HL-60/S4 treated with retinoic acid at 250 ng/mL for 4 days and 3 days (cell line): ENCODE measurements around the gene KLHL8.

Source experiments
- in situ Hi-C: fragments of 300-500 bp; cut with MboI; formaldehyde crosslinking; loops from 2 replicates; pipeline ENCODE4 v1.7.0; 2022; ENCODE audit warnings: low sequenced_read_pairs

Gene KLHL8

DNA sequence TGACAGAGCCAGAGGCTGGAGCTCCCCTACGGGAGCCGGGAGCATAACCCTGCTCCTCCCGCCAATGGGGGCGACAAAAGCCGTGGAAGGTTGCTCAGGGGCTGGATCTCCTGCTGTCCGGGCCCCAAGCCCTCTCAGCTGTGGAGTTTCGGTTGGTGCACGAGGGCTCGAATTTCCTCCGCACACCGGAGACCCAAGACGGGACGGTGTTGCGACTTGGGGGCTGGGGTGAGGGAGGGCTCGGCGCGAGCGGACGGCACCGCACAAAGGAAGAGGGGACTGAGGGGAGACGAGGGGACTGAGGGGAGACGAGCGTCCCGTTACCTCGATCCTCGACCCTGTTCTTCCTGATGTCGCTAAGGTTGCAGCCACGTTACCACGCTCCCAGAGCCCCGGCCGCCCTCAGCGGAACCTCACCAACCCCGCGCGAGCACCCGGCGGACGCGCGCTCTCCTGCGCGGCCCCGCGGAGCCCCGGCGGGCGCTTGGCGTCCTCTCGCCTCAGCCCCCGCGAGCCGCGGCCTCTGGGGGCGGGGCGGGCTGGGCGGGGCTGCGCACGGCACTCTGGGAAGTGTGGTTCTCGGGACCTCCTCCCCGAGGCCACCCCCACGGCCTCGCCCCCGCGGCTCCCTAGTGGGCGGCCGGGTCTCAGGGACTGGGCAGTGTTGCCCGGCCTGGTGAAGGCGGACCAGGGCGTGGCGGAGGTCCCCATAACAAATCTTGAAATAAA lies at the start of gene KLHL8:
KLHL8 (minus strand) TSS at position 525 of the 729 bp plus-strand sequence. CDS start 25,079 bp downstream, outside the sequence.
- in situ Hi-C loops = no loop called here

- in situ Hi-C loops = loop anchor here (25.0 kb wide), 1 partner anchor 192 kb away; no protein-coding TSS in a partner anchor
These were observed 49.7 kb upstream of the KLHL8 start for GRCh38 chr4:87270144-87270543.

- in situ Hi-C loops = loop anchor here (25.0 kb wide), 1 partner anchor 194 kb away; no protein-coding TSS in a partner anchor
These were observed 48.0 kb upstream of the KLHL8 start for GRCh38 chr4:87268411-87268810.

GRCh38 chr4:87266986-87267385 lies 46.6 kb upstream of the KLHL8 start:
- in situ Hi-C loops = loop anchor here (25.0 kb wide), 1 partner anchor 195 kb away; no protein-coding TSS in a partner anchor

DNA sequence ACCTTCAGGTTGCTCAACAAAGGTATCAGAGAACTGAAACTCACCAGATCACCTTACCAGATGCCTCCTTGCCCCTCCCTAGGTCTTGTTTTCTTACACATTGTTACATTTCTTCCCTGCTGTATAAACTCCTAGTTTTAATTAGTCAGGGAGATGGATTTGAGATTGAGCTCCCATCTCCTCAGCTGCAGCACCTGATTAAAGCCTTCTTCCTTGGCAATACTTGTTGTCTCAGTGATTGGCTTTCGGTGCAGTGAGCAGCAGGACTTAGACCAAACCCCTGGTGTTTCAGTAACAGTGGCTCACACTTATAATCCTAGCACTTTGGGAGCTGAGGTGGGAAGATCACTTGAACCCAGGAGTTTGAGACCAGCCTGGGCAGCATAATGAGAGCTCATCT lies 42.5 kb upstream of the KLHL8 start:
- in situ Hi-C loops = loop anchor here (25.0 kb wide), 1 partner anchor 199 kb away; no protein-coding TSS in a partner anchor

DNA sequence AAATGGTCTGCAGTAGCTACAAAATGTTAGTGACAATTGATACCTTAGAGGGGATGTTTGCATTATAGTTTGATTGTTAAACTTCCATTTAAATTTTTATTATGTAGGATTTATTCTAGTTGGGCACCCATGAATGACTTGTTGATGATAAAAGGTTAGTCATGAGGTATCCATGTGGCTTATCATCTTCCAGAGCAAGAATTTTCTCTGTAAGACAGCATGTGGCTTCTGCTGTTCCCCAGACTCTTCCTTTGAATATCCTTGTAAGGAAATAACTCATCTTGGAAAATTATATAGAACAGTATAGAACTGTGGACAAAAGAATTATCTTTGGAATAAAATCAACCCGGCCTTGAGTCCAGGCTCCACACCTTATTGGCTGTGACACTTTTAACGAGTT lies 40.1 kb upstream of the KLHL8 start:
- in situ Hi-C loops = loop anchor here (25.0 kb wide), 1 partner anchor 202 kb away; no protein-coding TSS in a partner anchor

DNA sequence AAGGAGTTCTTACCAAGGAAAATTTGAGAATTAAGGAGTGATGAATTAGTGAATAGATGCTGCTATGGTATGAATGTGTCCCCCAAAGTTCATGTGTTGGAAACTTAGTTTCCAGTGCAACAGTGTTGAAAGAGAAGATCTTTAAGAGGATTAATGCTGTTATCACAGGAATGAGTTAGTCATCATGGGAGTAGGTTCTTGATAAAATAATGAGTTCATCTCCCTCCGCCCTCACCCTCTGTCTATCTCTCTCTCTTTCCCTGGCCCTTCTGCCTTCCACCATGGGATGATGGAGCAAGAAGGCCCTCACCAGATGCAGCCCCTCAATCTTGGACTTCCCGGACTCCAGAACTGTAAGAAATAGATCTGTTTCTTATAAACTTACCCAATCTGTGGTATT lies 38.3 kb upstream of the KLHL8 start:
- in situ Hi-C loops = loop anchor here (25.0 kb wide), 1 partner anchor 204 kb away; no protein-coding TSS in a partner anchor

DNA sequence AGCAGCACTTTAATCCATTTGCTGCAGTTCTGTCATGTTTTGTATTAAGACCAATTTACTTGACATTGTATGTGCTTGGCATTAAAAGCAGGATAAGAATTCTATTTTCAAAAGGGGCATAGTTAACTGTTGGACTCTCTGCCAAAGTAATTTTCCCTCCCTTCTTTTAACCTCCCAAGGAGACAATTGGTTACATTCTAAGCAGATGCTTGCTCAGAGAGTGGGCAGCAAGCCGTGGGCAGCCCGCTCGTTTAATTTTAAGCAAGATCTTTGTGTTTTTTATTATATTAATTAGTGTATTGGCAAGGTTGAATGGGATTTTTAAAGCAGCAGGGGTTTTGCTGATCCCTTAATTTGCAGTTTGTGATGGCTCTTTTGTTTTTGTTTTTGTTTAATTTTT lies 37.1 kb upstream of the KLHL8 start:
- in situ Hi-C loops = loop anchor here (25.0 kb wide), 1 partner anchor 205 kb away; no protein-coding TSS in a partner anchor

DNA sequence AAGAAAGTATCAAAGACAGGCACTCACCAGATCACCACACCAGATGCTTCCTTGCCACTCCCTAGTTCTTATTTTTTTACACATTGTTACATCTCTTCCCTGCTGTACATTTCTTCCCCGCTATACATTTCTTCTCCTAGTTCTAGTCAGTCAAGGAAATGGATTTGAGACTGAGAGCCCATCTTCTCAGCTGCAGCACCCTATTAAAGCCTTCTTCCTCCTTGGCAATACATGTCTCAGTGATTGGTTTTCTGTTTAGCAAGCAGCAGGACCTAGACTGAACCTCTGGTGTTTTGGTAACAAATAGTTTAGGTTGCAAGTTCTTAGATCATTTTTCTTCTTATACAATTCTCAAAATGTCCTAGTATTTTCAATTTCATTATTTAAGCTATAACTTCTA lies 35.3 kb upstream of the KLHL8 start:
- in situ Hi-C loops = loop anchor here (25.0 kb wide), 1 partner anchor 207 kb away; no protein-coding TSS in a partner anchor

DNA sequence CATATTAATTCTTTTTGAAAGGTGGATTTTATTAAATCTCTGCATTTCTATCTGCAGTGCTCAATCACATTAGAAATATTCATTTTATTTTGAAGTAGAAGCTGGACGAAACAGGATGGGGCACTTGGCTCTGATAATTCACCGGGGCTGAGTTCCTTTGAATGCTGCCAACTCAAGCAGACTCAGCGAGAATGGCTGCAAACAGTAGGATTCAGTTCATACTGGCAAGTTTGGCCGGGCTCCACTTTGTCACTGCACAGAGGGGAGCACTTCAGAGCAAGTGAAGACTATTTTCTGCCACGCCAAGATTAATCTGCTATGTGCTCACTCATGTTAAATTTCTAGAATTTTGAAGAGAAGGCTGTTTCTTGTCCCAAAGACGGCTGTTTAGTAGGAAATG lies 30.7 kb upstream of the KLHL8 start:
- in situ Hi-C loops = loop anchor here (25.0 kb wide), 1 partner anchor 211 kb away; no protein-coding TSS in a partner anchor

DNA sequence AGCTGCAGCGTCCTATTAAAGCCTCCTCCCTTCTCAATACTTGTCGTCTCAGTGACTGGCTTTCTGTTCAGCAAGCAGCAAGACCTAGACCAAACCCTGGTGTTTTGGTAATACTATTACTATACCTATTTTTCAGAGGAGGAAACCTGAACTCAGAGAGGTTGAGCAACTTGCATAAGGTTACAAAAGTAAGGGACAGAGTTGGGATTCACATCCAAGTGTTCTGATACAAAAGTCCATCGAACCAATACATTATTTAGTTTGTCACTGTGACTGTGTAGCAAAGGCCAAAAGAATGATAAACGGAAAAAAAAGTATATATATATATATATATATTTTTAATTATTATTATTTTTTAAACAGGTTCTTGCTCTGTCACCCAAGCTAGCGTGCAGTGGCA lies 29.9 kb upstream of the KLHL8 start:
- in situ Hi-C loops = loop anchor here (25.0 kb wide), 1 partner anchor 212 kb away; no protein-coding TSS in a partner anchor

GRCh38 chr4:87249332-87250019 lies 29.1 kb upstream of the KLHL8 start:
- in situ Hi-C loops = loop anchor here (25.0 kb wide), 2 partner anchors 213 to 337 kb away; no protein-coding TSS in a partner anchor

GRCh38 chr4:87243426-87244053 lies 23.1 kb upstream of the KLHL8 start:
- in situ Hi-C loops = loop anchor here (25.0 kb wide), 1 partner anchor 331 kb away; no protein-coding TSS in a partner anchor

DNA sequence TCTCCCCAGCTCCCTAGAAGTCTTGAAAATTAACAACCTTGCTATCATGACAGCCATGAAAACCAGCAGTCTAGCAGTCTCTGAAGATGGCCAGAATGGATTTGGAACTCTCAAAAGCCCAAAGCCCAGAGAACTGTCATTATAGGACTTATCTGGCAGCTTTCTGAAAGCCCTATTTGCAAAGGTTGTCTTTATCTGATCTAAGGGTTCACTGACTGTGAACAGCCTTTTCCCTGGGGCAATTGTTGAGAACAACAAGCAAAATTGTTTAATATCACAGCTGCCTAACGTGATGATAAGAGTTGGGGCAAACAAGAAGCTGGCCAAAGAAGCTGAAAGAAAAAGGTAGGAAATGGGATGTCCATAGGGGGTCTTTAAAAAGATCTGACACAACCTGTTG lies 20.9 kb upstream of the KLHL8 start:
- in situ Hi-C loops = loop anchor here (25.0 kb wide), 1 partner anchor 329 kb away; no protein-coding TSS in a partner anchor

- in situ Hi-C loops = loop anchor here (25.0 kb wide), 1 partner anchor 328 kb away; no protein-coding TSS in a partner anchor
These were observed 19.9 kb upstream of the KLHL8 start for GRCh38 chr4:87240341-87240740.

- in situ Hi-C loops = loop anchor here (10.0 to 25.0 kb wide), 2 partner anchors 85 to 328 kb away; no protein-coding TSS in a partner anchor
These were observed 19.4 kb upstream of the KLHL8 start for GRCh38 chr4:87239821-87240220.

GRCh38 chr4:87239194-87239593 lies 18.8 kb upstream of the KLHL8 start:
- in situ Hi-C loops = loop anchor here (10.0 to 25.0 kb wide), 2 partner anchors 84 to 327 kb away; no protein-coding TSS in a partner anchor

- in situ Hi-C loops = loop anchor here (10.0 to 25.0 kb wide), 2 partner anchors 82 to 325 kb away; no protein-coding TSS in a partner anchor
These were observed 16.4 kb upstream of the KLHL8 start for GRCh38 chr4:87236861-87237260.

- in situ Hi-C loops = loop anchor here (10.0 to 25.0 kb wide), 2 partner anchors 80 to 323 kb away; no protein-coding TSS in a partner anchor
These were observed 14.7 kb upstream of the KLHL8 start for GRCh38 chr4:87235020-87235671.

GRCh38 chr4:87232216-87232615 lies 11.8 kb upstream of the KLHL8 start:
- in situ Hi-C loops = loop anchor here (10.0 to 25.0 kb wide), 2 partner anchors 77 to 320 kb away; no protein-coding TSS in a partner anchor
